GM03348 (cell line): Measurements from ENCODE around the gene TRIML1.

Experiments used
- DNase-seq: peaks from one replicate; pipeline ENCODE4 v3.0.0; 2012; ENCODE audit warnings: low spot score

TRIML1 gene, protein sequence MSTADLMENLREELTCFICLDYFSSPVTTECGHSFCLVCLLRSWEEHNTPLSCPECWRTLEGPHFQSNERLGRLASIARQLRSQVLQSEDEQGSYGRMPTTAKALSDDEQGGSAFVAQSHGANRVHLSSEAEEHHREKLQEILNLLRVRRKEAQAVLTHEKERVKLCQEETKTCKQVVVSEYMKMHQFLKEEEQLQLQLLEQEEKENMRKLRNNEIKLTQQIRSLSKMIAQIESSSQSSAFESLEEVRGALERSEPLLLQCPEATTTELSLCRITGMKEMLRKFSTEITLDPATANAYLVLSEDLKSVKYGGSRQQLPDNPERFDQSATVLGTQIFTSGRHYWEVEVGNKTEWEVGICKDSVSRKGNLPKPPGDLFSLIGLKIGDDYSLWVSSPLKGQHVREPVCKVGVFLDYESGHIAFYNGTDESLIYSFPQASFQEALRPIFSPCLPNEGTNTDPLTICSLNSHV

DNA sequence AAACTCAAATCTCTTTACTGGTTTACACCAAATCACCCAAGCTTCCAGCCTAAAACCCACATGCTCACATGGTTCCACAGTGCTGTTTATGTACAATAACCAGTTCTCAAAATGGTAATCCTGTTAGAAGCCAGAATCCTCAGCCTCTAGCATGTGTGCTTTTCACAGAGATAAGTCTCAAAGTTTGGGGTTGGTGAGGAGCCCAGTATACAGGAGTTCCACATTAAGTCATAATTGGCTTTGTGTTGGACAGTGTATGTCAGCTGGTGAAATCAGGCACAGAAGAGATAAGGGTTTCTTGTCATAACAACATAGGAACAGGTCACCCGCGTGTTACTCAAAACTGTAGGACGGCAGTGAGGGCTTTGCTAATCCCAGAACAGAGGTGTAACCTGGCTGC, at the start of gene TRIML1:
Gene TRIML1, plus strand, starts transcription at position 301 of the 400 bp plus-strand sequence. CDS start 118 bp downstream, outside the sequence.
- no peak for DNase-seq

DNA sequence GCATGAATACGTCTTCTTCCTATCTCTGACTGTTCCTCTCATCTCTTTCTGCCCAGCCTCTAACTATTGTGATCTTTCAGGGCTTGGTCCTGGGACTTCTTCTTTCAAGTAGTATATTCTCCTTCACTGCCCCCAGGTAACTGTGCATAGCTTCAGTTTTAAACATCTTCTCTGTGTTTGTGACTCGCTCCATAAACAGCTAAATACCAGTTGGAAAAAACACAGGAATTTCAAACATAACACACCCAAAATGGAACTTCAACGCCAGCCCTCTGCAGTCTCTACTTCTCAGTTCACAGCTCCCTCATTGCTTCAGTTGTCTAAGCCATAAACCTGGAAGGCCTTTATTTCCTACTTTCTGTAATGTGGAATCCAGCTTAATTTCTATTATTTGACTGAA, 46.4 kb upstream of the TRIML1 start:
- peak; percentile 36 for DNase-seq

DNA sequence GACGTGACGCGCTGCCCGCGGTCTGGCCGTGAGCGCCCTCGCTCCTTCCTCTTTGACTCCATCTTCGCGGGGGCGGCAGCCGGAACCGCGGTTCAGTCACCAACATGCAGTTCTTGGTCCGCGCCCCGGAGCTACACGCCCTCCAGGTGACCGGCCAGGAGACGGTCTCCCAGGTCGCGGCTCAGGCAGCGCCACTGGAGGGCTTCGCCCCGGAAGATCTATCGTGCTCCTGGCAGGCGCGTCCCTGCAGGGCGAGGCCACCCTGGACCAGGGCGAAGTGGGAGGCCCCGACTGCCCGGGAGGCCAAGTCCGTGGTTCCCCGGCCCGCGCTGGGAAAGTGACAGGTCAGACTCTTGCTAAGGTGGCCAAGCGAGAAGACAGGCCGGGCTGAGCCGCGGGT, 32.8 kb upstream of the TRIML1 start:
- no peak for DNase-seq

DNA sequence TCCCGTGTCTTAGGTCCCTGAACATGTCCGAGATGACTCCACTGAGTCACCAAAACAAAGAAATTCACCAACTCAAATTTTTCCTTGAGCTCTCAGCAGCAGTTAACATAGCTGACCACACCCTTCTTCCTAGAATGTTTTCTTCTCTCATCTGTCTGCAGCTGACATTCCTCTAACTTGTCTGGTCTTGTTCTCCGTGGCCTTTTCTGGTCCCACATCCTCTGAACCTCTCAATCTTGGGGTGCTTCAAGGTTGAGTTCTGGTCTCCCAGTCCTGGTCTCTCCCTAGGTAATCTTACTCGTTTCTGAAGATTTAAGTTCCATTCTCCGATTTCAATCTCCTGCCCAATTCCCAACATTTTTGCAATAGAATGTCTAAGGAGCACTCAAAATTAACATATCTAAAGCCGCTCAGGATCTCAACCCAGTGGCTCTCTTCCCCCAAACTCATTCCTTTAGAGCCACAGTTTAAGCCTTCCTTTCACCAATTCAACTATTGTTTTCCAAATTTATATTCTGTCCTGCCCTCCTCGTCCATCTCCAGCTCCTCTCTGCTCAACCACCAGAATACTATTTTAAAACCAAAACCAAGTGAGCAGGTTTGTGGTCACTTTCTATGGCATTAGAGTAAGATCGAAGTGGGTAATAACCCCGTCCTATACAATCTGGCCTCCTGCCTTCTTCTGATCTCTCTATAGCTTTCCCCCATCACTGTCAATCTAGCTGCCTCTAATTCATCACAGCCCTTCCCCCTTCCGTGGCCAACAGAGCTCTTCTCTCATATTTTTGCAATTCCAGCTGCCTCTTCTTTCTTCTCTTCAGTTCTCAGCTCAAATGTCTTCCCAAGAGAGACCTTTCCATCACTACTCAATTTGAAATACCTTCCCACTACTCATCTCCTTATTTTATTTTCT, 31.1 kb upstream of the TRIML1 start:
- peak; percentile 64 for DNase-seq

DNA sequence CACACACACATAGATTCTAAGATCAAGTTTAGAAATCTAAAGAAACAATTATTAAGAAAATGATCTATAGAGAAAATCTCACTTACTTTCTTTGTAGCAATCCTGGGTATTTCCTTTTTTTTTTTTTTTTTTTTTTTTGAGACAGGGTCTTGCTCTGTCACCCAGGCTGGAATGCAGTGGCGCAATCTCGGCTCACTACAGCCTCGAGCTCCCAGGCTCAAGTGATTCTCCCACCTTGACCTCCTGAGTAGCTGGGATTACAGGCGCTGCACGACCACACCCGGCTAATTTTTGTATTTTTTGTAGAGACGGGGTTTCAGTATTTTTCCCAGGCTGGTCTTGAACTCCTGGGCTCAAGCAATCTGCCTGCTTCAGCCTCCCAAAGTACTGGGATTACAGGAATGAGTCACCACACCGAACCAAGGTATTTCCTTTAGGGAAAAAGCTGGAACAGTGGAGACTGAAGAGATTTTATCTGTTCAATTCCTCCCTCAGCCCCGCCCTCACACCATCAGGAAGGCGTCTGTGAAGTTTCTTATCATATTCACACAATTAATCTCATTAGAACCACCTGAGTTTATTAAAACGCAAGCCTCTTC, 30.0 kb upstream of the TRIML1 start, which contains the start of gene TRIML2:
Gene TRIML2, minus strand, starts transcription at position 447 of the 599 bp plus-strand sequence. CDS start 4,235 bp downstream, outside the sequence.
- DNase-seq: no peak

DNA sequence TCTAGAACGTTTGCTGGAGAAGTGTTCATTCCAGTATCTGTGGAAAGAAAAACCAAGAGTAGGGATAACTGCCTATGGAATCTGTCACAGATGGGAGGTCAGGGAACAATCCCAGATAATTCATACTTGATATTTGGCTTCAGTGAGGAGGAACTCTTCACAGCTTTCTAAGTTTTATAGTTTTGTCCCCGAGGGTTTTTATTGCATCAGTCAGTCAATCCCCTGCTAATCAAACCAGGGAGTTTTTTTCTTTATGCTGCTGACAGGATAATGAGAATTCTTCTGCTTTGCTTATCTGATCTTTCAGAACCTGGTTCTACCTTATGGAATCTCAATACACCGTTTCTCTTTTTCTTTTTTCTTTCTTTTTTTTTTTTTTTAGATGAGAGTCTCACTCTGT, 29.2 kb upstream of the TRIML1 start:
- no peak for DNase-seq

DNA sequence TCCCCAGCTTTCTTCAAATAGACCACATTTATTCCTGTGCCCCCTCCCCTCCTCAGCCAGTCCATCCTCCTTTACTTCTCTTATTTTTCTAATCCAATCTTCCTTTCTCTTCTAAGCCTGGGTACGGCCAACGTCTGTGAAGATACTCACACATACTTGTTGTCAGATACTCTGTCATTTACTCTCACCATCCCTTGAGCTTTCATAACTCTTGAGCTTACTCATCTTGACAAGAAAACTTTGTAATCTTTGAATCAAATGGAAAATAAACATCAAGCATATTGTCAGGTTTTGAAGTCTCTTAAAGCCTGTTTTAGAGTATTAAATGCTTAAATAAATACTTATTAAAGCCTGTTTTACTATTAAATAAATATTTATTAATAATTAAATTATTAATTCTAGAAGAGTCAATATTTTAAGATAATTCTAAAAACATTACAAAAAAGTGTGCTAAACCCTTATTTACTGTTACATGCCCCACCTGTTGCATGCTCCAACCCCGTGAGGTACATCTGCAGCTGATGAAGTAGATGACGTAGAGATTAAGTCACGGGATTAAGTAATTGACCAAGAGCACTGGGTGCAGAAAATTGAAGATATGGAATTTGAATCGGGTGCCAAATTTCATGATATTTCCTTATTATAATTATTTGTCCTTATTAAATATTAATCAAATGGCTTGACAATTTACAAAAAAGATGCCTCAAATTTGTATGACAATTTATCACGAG, 28.3 kb upstream of the TRIML1 start:
- DNase-seq: peak; percentile 29

DNA sequence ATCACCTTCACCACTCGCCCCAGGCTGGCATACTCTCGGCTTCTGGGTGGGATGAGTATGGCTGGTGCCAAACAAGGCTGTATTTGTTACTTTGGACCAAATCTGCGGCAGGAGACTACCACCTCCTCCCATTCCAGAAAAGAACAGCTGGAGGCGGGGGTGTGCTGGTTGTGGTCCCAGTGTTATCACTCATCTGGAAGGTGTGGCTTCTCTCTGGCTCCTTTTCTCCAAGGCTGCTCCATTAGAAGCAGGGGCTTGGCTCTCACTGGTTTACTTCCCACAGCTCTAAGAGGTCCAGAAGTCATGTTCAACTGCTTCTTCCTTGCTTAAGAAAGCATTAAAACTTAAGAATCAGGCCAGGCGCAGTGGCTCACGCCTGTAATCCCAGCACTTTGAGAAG, 27.3 kb upstream of the TRIML1 start:
- DNase-seq: no peak

DNA sequence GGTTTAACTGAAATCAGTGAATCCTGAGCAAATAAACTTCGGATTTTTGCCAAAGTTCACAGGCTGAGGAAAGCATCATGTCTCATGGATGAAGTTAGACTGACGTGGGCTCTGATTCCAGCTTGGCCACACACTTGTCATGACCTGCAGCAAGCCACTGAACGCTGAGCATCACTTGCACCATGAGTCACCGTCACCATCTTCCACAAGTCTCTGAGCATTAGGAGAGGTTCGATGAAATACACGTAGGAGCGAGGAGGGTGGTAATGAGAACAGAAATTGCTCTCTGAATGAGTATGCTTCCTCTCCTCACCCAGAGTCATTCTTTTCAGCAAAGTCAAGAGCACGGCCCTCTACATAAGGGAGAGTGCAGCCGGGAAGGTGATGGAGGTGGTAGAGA, 26.1 kb upstream of the TRIML1 start:
- no peak for DNase-seq

DNA sequence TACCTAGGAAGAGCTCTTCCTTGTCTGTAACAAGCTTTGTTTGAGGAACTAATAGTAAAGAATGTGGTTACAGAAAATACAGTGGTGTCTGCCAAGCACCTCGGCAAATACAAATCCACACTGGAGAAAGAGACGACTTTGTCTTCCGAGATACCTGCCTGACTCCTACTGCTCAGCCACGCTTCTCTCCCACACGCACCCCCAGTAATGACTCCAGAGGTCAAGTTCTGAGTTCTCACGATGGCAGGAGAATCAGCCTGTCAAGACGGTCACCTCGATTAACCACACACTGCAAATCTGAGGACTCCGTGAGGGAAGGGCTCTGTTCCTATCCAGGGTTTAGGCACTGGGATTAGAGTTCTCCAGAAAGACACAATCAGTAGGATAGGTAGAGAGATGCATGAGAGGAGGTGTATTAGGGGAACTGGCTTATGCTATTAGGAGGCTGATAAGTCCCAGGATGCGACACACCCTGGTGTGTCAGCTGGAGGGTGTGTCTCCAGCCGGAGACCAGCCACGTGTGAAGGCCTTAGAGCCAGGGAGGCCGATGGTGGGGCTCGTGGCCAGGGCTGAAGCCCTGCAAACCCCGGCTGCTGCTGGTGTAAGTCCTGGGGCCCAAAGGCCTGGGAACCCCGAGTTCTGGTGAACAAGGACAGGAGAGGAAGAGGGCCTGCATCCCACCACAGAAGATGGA, 21.5 kb upstream of the TRIML1 start:
- DNase-seq: no peak

DNA sequence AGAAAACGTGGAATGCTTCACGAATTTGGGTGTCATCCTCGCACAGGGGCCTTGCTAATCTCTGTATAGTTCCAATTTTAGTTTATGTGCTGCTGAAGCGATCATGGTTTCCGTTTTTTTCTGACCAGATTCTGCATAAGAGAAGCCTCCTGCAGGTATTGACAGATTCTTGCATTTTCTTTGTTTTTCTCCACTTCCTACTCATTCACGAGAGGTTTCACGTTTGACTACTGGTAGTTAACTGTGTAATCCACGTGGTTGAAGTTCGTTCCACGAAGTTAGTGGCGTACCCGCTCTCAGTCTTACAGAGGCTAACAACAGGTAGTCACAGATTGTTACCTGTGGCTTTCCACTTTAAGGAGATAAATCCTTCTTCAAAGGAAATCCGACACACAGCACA, 17.7 kb upstream of the TRIML1 start:
- DNase-seq: no peak

DNA sequence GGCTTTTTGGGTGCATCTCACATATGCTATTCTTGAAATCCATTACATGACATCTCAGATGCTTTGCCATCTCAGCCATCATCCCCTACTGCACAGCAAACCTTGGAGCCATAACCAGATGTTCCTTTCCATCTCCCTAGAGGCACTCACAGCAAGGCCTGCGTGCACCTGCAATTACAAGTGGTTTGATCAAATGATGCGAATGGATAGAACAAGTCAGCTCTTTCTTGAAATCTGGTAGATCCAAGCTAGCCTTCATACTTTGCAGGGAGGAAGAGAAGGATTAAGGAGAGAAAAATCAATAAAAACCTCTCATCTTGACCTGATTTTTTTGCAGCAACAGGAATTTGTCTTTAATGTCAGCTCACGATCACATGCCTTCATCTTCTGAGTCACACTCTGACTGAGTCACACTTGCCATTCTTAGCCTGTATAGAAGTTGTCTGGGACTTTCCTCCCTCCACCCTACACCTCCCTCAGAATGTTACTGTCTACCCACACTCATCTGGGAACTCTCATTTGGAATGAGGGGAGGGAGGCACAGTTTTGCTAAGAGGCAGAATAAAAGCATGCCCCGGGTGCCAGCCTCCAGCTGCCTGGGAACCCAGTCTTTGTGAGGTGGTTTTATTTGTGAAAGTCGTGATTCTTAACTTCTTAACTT, 11.9 kb upstream of the TRIML1 start:
- DNase-seq: peak; percentile 81

DNA sequence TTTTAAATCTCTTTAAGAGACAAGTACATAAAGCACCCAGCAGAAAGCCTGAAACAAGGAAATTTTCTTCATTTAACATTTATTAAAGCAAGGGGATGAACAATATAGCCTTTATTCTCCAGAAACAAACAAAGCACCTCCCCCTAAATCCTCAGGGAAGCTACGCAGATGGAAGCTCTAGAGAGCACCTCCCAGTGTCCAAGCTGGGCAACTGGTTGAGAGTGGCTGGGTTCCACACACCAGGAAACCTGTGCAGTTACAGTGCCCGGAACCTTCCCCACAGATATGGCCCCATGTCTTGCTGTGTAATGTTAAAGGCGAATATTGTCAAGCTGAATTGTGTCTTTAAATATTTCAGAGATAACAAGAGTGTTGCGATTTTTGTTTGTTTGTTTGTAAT, 8.9 kb upstream of the TRIML1 start:
- DNase-seq: no peak

DNA sequence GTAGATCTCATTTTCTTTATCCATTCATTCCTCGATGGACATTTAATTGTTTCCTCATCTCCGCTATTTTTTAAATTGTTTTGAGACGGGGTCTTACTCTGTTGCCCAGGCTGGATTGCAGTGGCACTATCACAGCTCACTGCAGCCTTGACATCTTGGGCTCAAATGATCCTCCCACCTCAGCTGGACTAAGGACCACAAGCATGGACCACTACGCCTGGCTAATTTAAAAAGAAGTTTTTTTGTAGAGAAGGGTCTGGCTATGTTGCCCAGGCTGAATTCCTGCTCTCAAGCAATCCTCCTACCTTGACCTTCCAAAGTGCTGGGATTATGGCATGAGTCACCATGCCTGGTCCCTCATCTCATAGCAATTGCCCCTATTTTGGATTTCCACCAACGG, 7.0 kb upstream of the TRIML1 start:
- no peak for DNase-seq

DNA sequence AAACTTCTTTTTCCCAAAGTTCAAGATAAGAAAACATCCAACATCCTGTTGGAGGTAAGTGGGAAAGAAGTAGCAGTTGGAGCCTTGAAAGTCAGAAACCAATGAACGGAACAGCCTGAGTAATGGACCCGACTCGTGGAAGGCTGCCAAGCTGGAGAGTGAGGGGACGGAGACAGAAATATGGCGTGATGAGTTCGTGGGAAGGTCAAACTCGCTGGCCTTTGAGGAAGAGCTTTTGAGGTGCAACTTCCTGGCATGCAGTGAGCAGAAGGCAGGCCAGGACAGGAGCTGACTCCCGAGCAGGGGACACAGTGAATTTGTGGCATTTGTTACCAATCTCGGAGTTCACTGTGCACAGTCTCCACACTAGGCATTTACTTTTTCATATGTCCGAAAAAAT, 1.0 kb upstream of the TRIML1 start:
- DNase-seq: no peak

DNA sequence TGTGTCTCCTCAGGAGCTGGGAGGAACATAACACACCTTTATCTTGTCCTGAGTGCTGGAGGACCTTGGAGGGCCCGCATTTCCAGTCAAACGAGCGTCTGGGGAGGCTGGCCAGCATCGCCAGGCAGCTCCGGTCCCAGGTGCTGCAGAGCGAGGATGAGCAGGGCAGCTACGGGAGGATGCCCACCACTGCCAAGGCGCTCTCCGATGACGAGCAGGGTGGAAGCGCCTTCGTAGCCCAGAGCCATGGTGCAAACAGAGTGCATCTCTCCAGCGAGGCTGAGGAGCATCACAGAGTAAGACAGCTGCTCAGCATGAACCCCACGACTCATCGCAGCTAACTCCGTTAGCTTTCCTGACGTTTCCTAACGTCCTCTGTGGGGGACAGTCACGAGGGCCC, 430 bp downstream of the TRIML1 start:
- DNase-seq: no peak

DNA sequence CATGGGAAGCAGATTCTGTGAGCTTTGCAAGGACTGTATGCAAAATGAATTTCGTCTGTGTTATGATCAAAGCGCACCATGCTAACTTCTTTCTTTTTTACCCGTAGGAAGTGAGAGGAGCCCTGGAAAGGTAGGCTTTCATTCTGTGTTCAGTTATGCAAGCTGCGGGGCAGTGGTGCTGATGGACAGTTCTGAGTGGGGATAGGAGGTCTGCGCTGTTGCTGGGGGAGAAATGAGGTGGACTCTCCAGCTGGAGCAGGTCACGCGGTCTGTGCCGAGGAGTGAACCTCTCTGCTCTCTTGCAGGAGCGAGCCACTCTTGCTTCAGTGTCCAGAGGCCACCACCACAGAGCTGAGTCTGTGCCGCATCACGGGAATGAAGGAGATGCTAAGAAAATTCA, 4.5 kb downstream of the TRIML1 start:
- DNase-seq: no peak

DNA sequence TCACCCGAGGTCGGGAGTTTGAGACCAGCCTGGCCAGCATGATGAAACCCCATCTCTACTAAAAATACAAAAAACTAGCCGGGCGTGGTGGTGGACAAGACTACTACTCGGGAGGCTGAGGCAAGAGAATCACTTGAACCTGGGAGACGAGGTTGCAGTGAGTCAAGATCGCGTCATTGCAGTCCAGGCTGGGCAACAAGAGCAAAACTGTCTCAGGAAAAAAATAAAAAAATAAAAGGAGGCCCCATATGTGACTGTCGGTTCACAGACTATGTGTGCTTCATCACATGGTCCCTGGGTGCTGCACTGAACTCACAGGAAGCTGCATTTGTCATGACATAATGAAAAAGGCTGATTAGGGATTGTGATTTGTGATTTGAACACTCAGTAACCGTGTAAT, 6.4 kb downstream of the TRIML1 start:
- no peak for DNase-seq

DNA sequence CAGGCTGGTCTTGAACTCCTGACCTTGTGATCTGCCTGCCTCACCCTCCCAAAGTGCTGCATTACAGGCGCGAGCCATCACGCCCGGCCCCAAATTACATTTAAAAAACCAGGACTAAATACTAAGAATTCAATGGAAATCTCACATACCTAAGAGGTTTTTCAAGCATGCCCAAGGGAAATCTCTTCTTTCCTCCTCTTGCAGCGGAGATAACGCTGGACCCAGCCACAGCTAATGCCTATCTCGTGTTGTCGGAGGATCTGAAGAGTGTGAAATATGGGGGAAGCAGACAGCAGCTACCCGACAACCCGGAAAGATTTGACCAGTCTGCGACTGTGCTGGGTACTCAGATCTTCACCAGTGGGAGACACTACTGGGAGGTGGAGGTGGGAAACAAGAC, 7.4 kb downstream of the TRIML1 start:
- DNase-seq: no peak

DNA sequence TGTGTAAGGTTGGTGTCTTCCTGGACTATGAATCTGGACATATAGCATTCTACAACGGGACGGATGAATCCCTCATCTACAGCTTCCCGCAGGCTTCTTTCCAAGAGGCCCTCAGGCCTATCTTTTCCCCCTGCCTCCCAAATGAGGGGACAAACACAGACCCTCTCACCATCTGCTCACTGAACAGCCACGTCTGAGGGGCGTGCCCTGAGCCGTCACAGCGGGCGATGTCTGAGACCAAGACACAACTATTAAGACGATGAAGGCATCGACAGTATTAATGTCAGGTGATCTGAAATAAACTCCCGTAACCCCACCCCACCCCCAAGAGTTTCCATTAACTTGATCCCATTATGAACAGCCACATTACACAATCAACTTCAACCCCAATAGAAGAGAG, 7.9 kb downstream of the TRIML1 start:
- DNase-seq: no peak

DNA sequence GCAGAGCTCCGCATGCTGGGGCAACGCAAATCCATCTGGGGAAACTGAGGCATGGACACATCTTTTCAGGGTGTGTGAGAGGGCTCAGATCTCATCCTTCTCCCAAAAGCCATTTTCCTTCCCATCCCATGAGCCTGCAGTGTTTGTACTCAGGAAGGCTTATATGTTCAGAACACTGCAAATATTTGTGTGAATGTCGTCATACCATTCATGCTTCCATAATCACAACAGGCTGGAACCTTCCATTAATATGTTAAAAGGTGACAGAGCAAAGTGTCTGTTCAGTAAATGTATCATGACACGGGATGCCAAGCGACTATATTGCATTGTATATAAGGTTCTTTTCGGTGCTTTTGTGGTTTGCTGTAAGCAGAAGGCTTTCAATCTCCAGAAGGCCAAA, 8.5 kb downstream of the TRIML1 start:
- DNase-seq: no peak
